Common myeloid progenitor, CD34-positive (primary cell): ENCODE data around the gene PDE4D.
A peak's percentile ranks its signal among the peaks of the same experiment; 100 is the strongest.

Experiments used
- CTCF ChIA-PET: fragments of 350-600 bp; sonication (Branson Sonifier 250); formaldehyde crosslinking; loops from one replicate; lab custom pipeline; 2021; ENCODE audit warnings: antibody characterized with exemption; lab: Charles Lee
- POLR2A ChIA-PET: fragments of 350-600 bp; sonication (Branson Sonifier 250); formaldehyde crosslinking; loops from one replicate; lab custom pipeline; 2021; ENCODE audit warnings: antibody characterized with exemption; lab: Charles Lee
- DNase-seq, 3 donors: peaks; one replicate each; pipeline versions ENCODE4 v3.0.0 to v3.0.0-alpha.2; 2013
- H3K27ac ChIP-seq, 2 experiments: 1 replicate in 1 of 2; 2 replicates in 1 of 2; pipeline ENCODE4 v1.7.0; 2013; ENCODE audit warnings: inconsistent platforms in 2 of 2, low read length in 2 of 2, mild to moderate bottlenecking in 2 of 2, low read depth in 1 of 2, moderate library complexity in 1 of 2; ENCODE audit not compliant: severe bottlenecking in 2 of 2, insufficient read depth in 1 of 2, poor library complexity in 1 of 2
- H3K27me3 ChIP-seq, 5 experiments: replicated peaks in 2 of 5; 1 replicate in 3 of 5; 2 replicates in 2 of 5; pipeline versions ENCODE4 v1.6.1 to v1.7.0; 2013; ENCODE audit warnings: low read length in 4 of 5, mild to moderate bottlenecking in 2 of 5, moderate library complexity in 2 of 5, inconsistent platforms in 1 of 5; ENCODE audit not compliant: insufficient read depth in 5 of 5, control insufficient read depth in 4 of 5
- H3K36me3 ChIP-seq, 4 experiments: 1 replicate in 2 of 4; 2 replicates in 2 of 4; pipeline versions ENCODE4 v1.6.1 to v1.7.0; 2013; ENCODE audit warnings: low read length in 3 of 4, control low read depth in 1 of 4, mild to moderate bottlenecking in 1 of 4; ENCODE audit not compliant: control insufficient read depth in 4 of 4, insufficient read depth in 4 of 4
- H3K4me1 ChIP-seq, 4 experiments: 1 replicate in 3 of 4; 2 replicates in 1 of 4; pipeline versions ENCODE4 v1.6.1 to v1.7.1; 2013; ENCODE audit warnings: low read length in 3 of 4, mild to moderate bottlenecking in 3 of 4, control low read depth in 1 of 4, inconsistent platforms in 1 of 4, moderate library complexity in 1 of 4; ENCODE audit not compliant: control insufficient read depth in 4 of 4, insufficient read depth in 4 of 4; ENCODE audit errors: control extremely low read depth in 1 of 4
- H3K4me3 ChIP-seq, 7 experiments: 1 replicate in 4 of 7; 2 replicates in 3 of 7; pipeline versions ENCODE4 v1.5.1 to v1.7.0; 2013; ENCODE audit warnings: mild to moderate bottlenecking in 7 of 7, low read length in 6 of 7, moderate library complexity in 6 of 7, inconsistent platforms in 2 of 7, low read depth in 2 of 7, control low read depth in 1 of 7; ENCODE audit not compliant: insufficient read depth in 4 of 7, control insufficient read depth in 1 of 7; ENCODE audit errors: extremely low read depth in 1 of 7
- H3K9me3 ChIP-seq, 5 experiments: 1 replicate in 4 of 5; 2 replicates in 1 of 5; pipeline versions ENCODE4 v1.6.1 to v1.7.1; 2013; ENCODE audit warnings: low read length in 4 of 5, mild to moderate bottlenecking in 2 of 5, inconsistent platforms in 1 of 5, low read depth in 1 of 5, moderate library complexity in 1 of 5; ENCODE audit not compliant: control insufficient read depth in 4 of 5, insufficient read depth in 2 of 5; ENCODE audit errors: control extremely low read depth in 1 of 5
- WGBS: methylation state at CpG from one replicate; pipeline ENCODE4 v1.1.5; 2013; ENCODE audit not compliant: insufficient coverage; 5-methylcytosine and 5-hydroxymethylcytosine counted together

PDE4D gene

DNA sequence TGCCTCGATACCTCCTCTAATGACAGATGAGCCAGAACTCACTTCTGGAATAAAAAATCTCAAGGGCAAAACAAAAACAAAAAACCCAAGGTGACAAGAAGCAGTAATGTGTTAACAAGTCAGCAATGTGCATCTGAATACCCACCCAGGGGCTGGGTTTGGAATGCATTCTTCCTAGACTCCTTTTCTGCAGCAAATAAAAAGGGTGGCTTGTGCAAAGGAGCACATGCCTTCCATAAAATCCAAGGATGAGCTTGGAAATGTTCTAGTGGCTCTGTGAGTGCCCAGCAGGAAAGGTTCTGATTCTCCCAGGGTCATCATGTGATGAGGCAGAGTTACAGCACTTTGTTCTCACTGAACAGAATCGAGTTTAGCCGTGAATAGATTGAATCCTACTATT is 710.8 kb downstream of the PDE4D start:
- H3K27ac ChIP-seq = no peak overlapping the region
- peaks cover 0 to 11% (median 3%) of the 10 kb centered on the region in 4 experiments for H3K4me1 ChIP-seq
- H3K9me3 ChIP-seq = no peaks in the 10 kb centered on the region
- ChIA-PET POLR2A (no interaction called here), CTCF (interaction anchor here (2.7 kb wide), 1 partner anchor 9 kb away, joined by 16 read pairs; no protein-coding TSS in a partner anchor)
- no peak overlapping the region for H3K4me3 ChIP-seq
- no peak for DNase-seq
- H3K27me3 ChIP-seq = no peaks in the 10 kb centered on the region
- H3K36me3 ChIP-seq = peaks cover 0 to 9% (median 0%) of the 10 kb centered on the region in 4 experiments
- WGBS = 100% methylated on average over 3 of the region's 3 CpGs

DNA sequence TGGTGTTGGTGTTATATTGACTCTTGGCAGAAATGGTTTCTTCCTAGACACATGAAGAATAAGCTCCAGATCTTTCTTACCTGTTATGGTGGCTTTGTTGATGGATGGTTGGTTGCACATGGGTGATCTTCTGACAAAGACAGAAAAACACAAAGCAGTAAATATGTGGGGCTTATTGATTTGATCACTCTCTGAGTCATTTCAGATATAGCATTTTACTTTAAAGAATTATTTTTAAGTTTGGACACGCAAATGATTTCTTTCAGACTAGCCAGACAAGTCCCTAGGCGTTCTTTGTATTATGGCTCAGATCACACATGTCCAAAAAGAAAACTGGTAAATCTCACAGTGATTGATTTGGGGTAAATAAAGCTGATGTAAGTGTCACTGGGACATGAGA is 713.0 kb downstream of the PDE4D start:
- no peak for DNase-seq
- H3K9me3 ChIP-seq = no peaks in the 10 kb centered on the region
- H3K27me3 ChIP-seq = no peaks in the 10 kb centered on the region
- peaks cover 0 to 12% (median 4%) of the 10 kb centered on the region in 4 experiments for H3K4me1 ChIP-seq
- ChIA-PET POLR2A (interaction anchor here (1.0 to 1.2 kb wide), 2 partner anchors 15 to 21 kb away, joined by 3 to 5 read pairs; no protein-coding TSS in a partner anchor), CTCF (interaction anchor here (0.9 to 1.9 kb wide), 5 partner anchors 8 to 289 kb away, joined by 3 to 5 read pairs (median 4); no protein-coding TSS in a partner anchor)
- H3K27ac ChIP-seq = no peak overlapping the region
- WGBS = 80% methylated on average over 1 of the region's 2 CpGs
- no peak overlapping the region for H3K4me3 ChIP-seq
- peaks cover 0 to 9% (median 0%) of the 10 kb centered on the region in 4 experiments for H3K36me3 ChIP-seq

DNA sequence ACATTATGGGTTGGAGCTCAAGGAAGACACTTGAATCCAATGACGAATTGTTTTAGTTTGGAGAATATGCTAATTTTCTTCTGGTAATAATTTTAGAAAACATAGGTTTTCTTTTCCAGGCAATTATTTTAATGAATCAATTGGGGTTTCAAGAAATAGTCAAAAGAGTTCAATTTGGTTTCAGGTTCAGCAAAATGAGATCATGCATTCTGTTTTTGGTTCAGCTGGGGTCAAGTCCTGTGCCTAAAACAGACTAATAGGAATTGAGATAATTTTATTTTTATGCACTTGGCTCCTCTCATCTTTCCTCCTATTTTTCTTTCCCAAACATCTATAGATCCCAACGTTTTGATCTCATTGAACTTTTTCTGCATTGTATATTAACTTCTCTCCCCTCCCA is 713.8 kb downstream of the PDE4D start:
- Histone ChIP-seq H3K4me3 (no peak overlapping the region), H3K4me1 (peaks cover 0 to 12% (median 4%) of the 10 kb centered on the region in 4 experiments), H3K27me3 (no peaks in the 10 kb centered on the region), H3K36me3 (peaks cover 0 to 9% (median 0%) of the 10 kb centered on the region in 4 experiments), H3K9me3 (no peaks in the 10 kb centered on the region), H3K27ac (no peak overlapping the region)
- ChIA-PET CTCF (interaction anchor here (1.2 to 1.9 kb wide), 3 partner anchors 9 to 289 kb away, joined by 4 to 5 read pairs (median 5); no protein-coding TSS in a partner anchor), POLR2A (interaction anchor here (1.2 kb wide), 1 partner anchor 22 kb away, joined by 5 read pairs; no protein-coding TSS in a partner anchor)
- 100% methylated on average over 1 of the region's 2 CpGs for WGBS
- DNase-seq = no peak

DNA sequence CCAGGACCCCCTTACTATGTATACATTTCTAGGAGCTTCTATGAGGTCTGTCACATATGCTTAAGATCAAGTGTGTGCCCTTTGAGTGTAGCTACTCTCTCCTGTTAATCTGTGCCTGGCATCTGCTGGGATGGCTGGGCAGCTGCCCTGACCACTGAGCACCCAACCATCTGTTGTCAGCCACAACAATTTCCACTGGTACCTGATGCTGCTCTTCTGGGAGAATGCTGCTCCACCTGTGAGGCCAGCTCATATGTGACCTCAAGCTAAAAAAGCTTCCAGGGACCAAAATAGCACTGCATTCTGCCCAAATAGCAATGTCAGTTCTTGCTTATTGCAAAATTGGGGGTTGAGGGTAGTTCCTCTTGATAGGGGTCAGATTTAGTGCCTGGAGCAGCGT is 715.0 kb downstream of the PDE4D start:
- POLR2A ChIA-PET = no interaction called here
- 80% methylated on average over 1 of the region's 1 CpG for WGBS

DNA sequence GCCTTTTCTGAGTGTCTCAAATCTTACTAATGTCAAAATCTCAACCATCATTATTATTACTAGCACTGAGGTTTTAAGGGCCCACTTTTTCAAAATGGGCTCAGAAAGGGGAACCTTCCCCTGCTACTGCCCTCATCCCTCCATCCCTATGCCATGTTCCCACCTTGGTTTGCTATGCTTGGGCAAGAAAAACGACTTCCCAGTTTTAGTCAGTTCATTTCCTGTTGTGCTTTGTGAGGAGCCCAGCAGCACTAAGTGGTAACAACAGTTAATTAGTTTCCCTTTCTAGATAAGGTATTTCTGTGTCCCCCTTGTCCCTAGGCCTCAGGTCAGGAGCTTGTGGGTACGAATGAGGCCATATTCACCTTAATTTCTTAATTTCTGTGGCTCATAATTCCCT is 715.5 kb downstream of the PDE4D start:
- Histone ChIP-seq H3K9me3 (no peaks in the 10 kb centered on the region), H3K4me1 (peaks cover 0 to 16% (median 6%) of the 10 kb centered on the region in 4 experiments), H3K27ac (no peak overlapping the region), H3K27me3 (no peaks in the 10 kb centered on the region), H3K36me3 (peaks cover 0 to 9% (median 0%) of the 10 kb centered on the region in 4 experiments), H3K4me3 (no peak overlapping the region)
- WGBS = 100% methylated on average over 1 of the region's 2 CpGs
- ChIA-PET POLR2A (no interaction called here), CTCF (interaction anchor here (0.8 to 6.0 kb wide), 4 partner anchors 10 to 292 kb away, joined by 3 to 55 read pairs (median 5); no protein-coding TSS in a partner anchor)
- peak in 1 of 3 donors; percentile 6 for DNase-seq

More for the DNA sequence above, 715.0 kb downstream of the PDE4D start:
- Histone ChIP-seq H3K9me3 (no peaks in the 10 kb centered on the region), H3K36me3 (peaks cover 0 to 9% (median 0%) of the 10 kb centered on the region in 4 experiments), H3K4me1 (peaks cover 0 to 15% (median 6%) of the 10 kb centered on the region in 4 experiments), H3K27me3 (no peaks in the 10 kb centered on the region), H3K4me3 (no peak overlapping the region), H3K27ac (no peak overlapping the region)
- CTCF ChIA-PET = interaction anchor here (1.4 to 1.9 kb wide), 2 partner anchors 10 to 292 kb away, joined by 4 to 6 read pairs; no protein-coding TSS in a partner anchor
- DNase-seq = no peak

DNA sequence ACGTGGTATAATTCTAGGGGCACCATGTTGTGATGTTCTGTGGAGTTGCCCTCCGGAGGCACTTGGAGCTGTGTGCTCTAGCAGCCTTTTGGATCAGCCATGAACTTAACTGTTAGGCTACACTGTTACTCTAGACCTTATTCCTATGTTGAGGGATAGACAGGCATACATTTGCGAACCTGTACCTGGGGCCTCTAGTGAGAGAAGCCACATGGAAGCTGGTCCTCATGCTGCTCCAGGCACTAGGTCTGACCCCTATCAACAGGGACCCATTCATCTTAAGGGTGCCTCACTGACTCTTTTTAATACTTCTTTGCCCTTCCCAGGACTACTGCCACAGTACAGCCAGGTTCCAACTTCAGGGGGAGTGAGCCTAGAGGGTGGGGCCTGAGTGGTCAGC is 715.9 kb downstream of the PDE4D start:
- H3K27ac ChIP-seq = no peak overlapping the region
- DNase-seq = no peak
- WGBS = 100% methylated on average over 3 of the region's 3 CpGs
- peaks cover 0 to 16% (median 6%) of the 10 kb centered on the region in 4 experiments for H3K4me1 ChIP-seq
- H3K4me3 ChIP-seq = no peak overlapping the region
- ChIA-PET POLR2A (no interaction called here), CTCF (interaction anchor here (0.8 to 6.0 kb wide), 4 partner anchors 11 to 291 kb away, joined by 3 to 55 read pairs (median 5); no protein-coding TSS in a partner anchor)
- H3K27me3 ChIP-seq = no peaks in the 10 kb centered on the region
- peaks cover 0 to 9% (median 0%) of the 10 kb centered on the region in 4 experiments for H3K36me3 ChIP-seq
- no peaks in the 10 kb centered on the region for H3K9me3 ChIP-seq

DNA sequence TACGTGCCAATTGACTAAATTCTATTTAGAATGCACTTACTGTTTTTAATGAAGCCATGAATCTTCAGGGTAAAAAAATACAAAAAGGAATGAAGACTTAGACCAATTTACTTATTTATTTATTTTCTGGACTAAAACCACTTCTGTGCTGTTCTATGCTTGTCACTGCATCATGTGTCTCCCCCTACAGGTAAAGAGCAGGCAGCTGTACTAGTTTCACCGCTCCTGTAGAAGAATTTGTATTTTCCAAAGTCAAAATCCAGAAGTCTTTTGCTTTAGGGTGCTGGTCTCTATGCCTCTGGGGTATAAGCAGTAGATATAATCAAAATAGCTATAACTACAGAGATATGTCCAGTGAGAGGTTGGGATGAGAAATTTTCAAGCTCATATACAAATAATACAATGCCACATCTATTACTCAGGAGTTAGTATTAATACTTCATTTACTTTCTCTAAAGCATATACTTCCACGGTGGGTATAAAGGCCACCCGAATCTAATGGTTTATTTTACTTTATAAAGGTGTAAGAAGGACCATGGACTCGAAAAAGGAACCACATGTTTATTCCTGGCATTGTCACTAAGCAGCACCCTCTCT is 719.2 kb downstream of the PDE4D start:
- Histone ChIP-seq H3K4me1 (peaks cover 0 to 16% (median 6%) of the 10 kb centered on the region in 4 experiments), H3K4me3 (no peak overlapping the region), H3K27me3 (no peaks in the 10 kb centered on the region), H3K36me3 (peaks cover 0 to 4% (median 0%) of the 10 kb centered on the region in 4 experiments), H3K9me3 (no peaks in the 10 kb centered on the region), H3K27ac (no peak overlapping the region)
- CTCF ChIA-PET = interaction anchor here (0.6 to 6.0 kb wide), 30 partner anchors 9 to 624 kb away, joined by 3 to 55 read pairs (median 4); no protein-coding TSS in a partner anchor
- POLR2A ChIA-PET = no interaction called here
- peak; percentile 68 to 79 (median 77) for DNase-seq
- whole genome bisulfite sequencing = 60% methylated on average over 1 of the region's 5 CpGs
